ENCODE measurements around the gene GTPBP2. TPM values are rescaled to one million over a fixed set of nuclear protein-coding genes. Genes with fewer than 3 reads are reported as not detected.

The GTPBP2 gene
- polyA plus RNA-seq, 3 donors = 3.6 to 120 (median 4.9) TPM

- intact Hi-C loops (cut with micrococcal nuclease) = no loop called here
- TF ChIP-seq, protein P1, sequence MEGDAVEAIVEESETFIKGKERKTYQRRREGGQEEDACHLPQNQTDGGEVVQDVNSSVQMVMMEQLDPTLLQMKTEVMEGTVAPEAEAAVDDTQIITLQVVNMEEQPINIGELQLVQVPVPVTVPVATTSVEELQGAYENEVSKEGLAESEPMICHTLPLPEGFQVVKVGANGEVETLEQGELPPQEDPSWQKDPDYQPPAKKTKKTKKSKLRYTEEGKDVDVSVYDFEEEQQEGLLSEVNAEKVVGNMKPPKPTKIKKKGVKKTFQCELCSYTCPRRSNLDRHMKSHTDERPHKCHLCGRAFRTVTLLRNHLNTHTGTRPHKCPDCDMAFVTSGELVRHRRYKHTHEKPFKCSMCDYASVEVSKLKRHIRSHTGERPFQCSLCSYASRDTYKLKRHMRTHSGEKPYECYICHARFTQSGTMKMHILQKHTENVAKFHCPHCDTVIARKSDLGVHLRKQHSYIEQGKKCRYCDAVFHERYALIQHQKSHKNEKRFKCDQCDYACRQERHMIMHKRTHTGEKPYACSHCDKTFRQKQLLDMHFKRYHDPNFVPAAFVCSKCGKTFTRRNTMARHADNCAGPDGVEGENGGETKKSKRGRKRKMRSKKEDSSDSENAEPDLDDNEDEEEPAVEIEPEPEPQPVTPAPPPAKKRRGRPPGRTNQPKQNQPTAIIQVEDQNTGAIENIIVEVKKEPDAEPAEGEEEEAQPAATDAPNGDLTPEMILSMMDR (IDR thresholded peaks at IDR 0.05) = peak; percentile 94
These were observed 20.7 kb downstream of the GTPBP2 start for GRCh38 chr6:43608310-43608763.

GRCh38 chr6:43606019-43606418, 23.0 kb downstream of the GTPBP2 start:
- Histone ChIP-seq H3K9ac (ENCODE audit: insufficient read depth, low read length, poor library complexity, severe bottlenecking) (no peak overlapping the region), H3K9me3 (replicated peaks in 1 of 2; ENCODE audit: control insufficient read depth in 1 of 2, insufficient read depth in 1 of 2, low read length in 2 of 2) (no peaks in the 10 kb centered on the region), H3K27ac (ENCODE audit: low read depth in 1 of 2, low read length in 2 of 2) (no peak overlapping the region), H3K27me3 (ENCODE audit: control insufficient read depth in 2 of 2, insufficient read depth in 2 of 2, low read length in 2 of 2) (no peaks in the 10 kb centered on the region), H2AFZ (ENCODE audit: insufficient read depth, low read depth, low read length, poor library complexity, severe bottlenecking) (no peak overlapping the region), H3K4me1 (ENCODE audit: control insufficient read depth in 1 of 2, insufficient read depth in 2 of 2, low read length in 2 of 2) (peaks cover 10 to 11% of the 10 kb centered on the region in 2 donors), H3K4me2 (replicated peaks; ENCODE audit: extremely low read depth, low read length, poor library complexity, severe bottlenecking) (no peak overlapping the region), H3K36me3 (replicated peaks in 1 of 2; ENCODE audit: control insufficient read depth in 1 of 2, insufficient read depth in 2 of 2, low read length in 2 of 2) (peaks cover 42 to 74% of the 10 kb centered on the region in 2 donors), H3K4me3 (replicated peaks in 1 of 3; ENCODE audit: low read depth in 2 of 3, low read length in 3 of 3) (no peak overlapping the region), H4K20me1 (ENCODE audit: insufficient read depth, low read length) (no peaks in the 10 kb centered on the region), H3K79me2 (ENCODE audit: insufficient read depth, low read length) (no peaks in the 10 kb centered on the region)
- Mint-ChIP-seq H3K4me1 (peaks cover 12% of the 10 kb centered on the region), H3K27me3 (ENCODE audit: low read depth in 3 of 3) (no peaks in the 10 kb centered on the region), H3K9me3 (no peaks in the 10 kb centered on the region), H3K27ac (no peak overlapping the region), H3K36me3 (peaks cover 48 to 71% of the 10 kb centered on the region in 2 donors), H3K4me3 (no peak overlapping the region)
- intact Hi-C loops (cut with micrococcal nuclease) = no loop called here
- no CpG with 5 or more reads among the region's 2 CpGs for WGBS (ENCODE audit: insufficient coverage)
- TF ChIP-seq, protein P1 (IDR thresholded peaks at IDR 0.05) = no peak
- no peak for DNase-seq

More at GRCh38 chr6:43608310-43608763, 20.7 kb downstream of the GTPBP2 start:
- H3K9me3 ChIP-seq (replicated peaks in 1 of 2; ENCODE audit: control insufficient read depth in 1 of 2, insufficient read depth in 1 of 2, low read length in 2 of 2) = no peaks in the 10 kb centered on the region
- no peaks in the 10 kb centered on the region for H3K79me2 ChIP-seq (ENCODE audit: insufficient read depth, low read length)
- no peak overlapping the region for H3K4me3 ChIP-seq (replicated peaks in 1 of 3; ENCODE audit: low read depth in 2 of 3, low read length in 3 of 3)
- H3K9me3 Mint-ChIP-seq = no peaks in the 10 kb centered on the region
- H3K27me3 Mint-ChIP-seq (ENCODE audit: low read depth in 3 of 3) = no peaks in the 10 kb centered on the region
- no peak overlapping the region for H3K9ac ChIP-seq (ENCODE audit: insufficient read depth, low read length, poor library complexity, severe bottlenecking)
- H3K36me3 Mint-ChIP-seq = peaks cover 38 to 61% of the 10 kb centered on the region in 2 donors
- WGBS (ENCODE audit: insufficient coverage) = 0% methylated on average over 2 of the region's 5 CpGs
- peaks cover 12% of the 10 kb centered on the region for H3K4me1 Mint-ChIP-seq
- peak overlapping the region; percentile 5 to 88 (median 31) for H3K27ac Mint-ChIP-seq
- DNase-seq = peak; percentile 42 to 58 (median 57)
- H3K4me2 ChIP-seq (replicated peaks; ENCODE audit: extremely low read depth, low read length, poor library complexity, severe bottlenecking) = no peak overlapping the region
- H3K27me3 ChIP-seq (ENCODE audit: control insufficient read depth in 2 of 2, insufficient read depth in 2 of 2, low read length in 2 of 2) = no peaks in the 10 kb centered on the region
- H3K4me1 ChIP-seq (ENCODE audit: control insufficient read depth in 1 of 2, insufficient read depth in 2 of 2, low read length in 2 of 2) = peaks cover 10 to 11% of the 10 kb centered on the region in 2 donors
- H2AFZ ChIP-seq (ENCODE audit: insufficient read depth, low read depth, low read length, poor library complexity, severe bottlenecking) = no peak overlapping the region
- no peak overlapping the region for H3K4me3 Mint-ChIP-seq
- peaks cover 30 to 67% of the 10 kb centered on the region in 2 donors for H3K36me3 ChIP-seq (replicated peaks in 1 of 2; ENCODE audit: control insufficient read depth in 1 of 2, insufficient read depth in 2 of 2, low read length in 2 of 2)
- no peaks in the 10 kb centered on the region for H4K20me1 ChIP-seq (ENCODE audit: insufficient read depth, low read length)
- no peak overlapping the region for H3K27ac ChIP-seq (ENCODE audit: low read depth in 1 of 2, low read length in 2 of 2)
